HPDE6-E6E7 (cell line): ENCODE measurements around the gene CCDC69.

Source experiments
- DNase-seq: peaks from one replicate; pipeline ENCODE4 v3.0.0; 2011; ENCODE audit warnings: missing footprints; ENCODE audit errors: extremely low spot score

Gene CCDC69

GRCh38 chr5:151142933-151143332, 81.0 kb downstream of the CCDC69 start:
- DNase-seq: no peak

- no peak for DNase-seq
Measured at GRCh38 chr5:151141535-151141934, 82.4 kb downstream of the CCDC69 start.

- DNase-seq: no peak
Measured at GRCh38 chr5:151140686-151141459, 83.0 kb downstream of the CCDC69 start.

GRCh38 chr5:151139646-151140045, 84.2 kb downstream of the CCDC69 start:
- no peak for DNase-seq

- DNase-seq: no peak
Measured at GRCh38 chr5:151139015-151139414, 84.9 kb downstream of the CCDC69 start.

GRCh38 chr5:151138114-151138513, 85.8 kb downstream of the CCDC69 start:
- DNase-seq: no peak

- DNase-seq: no peak
Measured at GRCh38 chr5:151137067-151137825, 86.6 kb downstream of the CCDC69 start.

- no peak for DNase-seq
Measured at GRCh38 chr5:151134228-151134627, 89.7 kb downstream of the CCDC69 start.

GRCh38 chr5:151132963-151133362, 90.9 kb downstream of the CCDC69 start:
- DNase-seq: no peak
